Endothelial cell of umbilical vein (primary cell): ENCODE results near the gene ALKBH5. TPM values are rescaled to one million over a fixed set of nuclear protein-coding genes. Genes with fewer than 3 reads are reported as not detected.

Source experiments
- BruUV-seq: library from RNA; stranded (reverse); fragments of 400-500 nt; replicated peaks from 2 replicates; lab custom pipeline; 2021; lab: Mats Ljungman, UMichigan
- CTCF ChIA-PET: fragments of 300-600, 350-600 bp; sonication (Branson Sonifier 250); formaldehyde crosslinking; loops from one replicate; lab custom pipeline; 2021; ENCODE audit warnings: antibody characterized with exemption, inconsistent platforms; lab: Charles Lee
- POLR2A ChIA-PET: fragments of 300-600, 350-600 bp; sonication (Branson Sonifier 250); formaldehyde crosslinking; loops from one replicate; lab custom pipeline; 2021; ENCODE audit warnings: antibody characterized with exemption, inconsistent platforms; lab: Charles Lee
- DNase-seq: peaks from one replicate; pipeline ENCODE4 v3.0.0-alpha.2; 2011; ENCODE audit warnings: low read depth, low spot score
- FAIRE-seq: peaks from 2 replicates; lab custom pipeline; 2011; peaks lifted over from hg19 to GRCh38; lab: Jason Lieb, UNC
- H2AFZ ChIP-seq: 2 replicates; pipeline ENCODE4 v1.6.0; 2012; ENCODE audit warnings: low read depth, low read length, control low read depth, inconsistent platforms
- H3K27ac ChIP-seq: 2 replicates; pipeline ENCODE4 v1.5.1; 2011; ENCODE audit warnings: low read depth, mild to moderate bottlenecking, control low read depth, low read length, moderate library complexity; ENCODE audit not compliant: insufficient read depth
- H3K27me3 ChIP-seq, 2 experiments: 2 replicates each; pipeline versions ENCODE4 v1.6.0 to v1.6.1; 2011; ENCODE audit warnings: low read length in 2 of 2, mixed read lengths in 1 of 2; ENCODE audit not compliant: control insufficient read depth in 2 of 2, insufficient read depth in 2 of 2
- H3K36me3 ChIP-seq, 2 experiments: 2 replicates in 1 of 2; 3 replicates in 1 of 2; pipeline ENCODE4 v1.5.1; 2011; ENCODE audit warnings: low read length in 2 of 2, mild to moderate bottlenecking in 1 of 2, moderate library complexity in 1 of 2; ENCODE audit not compliant: control insufficient read depth in 2 of 2, insufficient read depth in 2 of 2; ENCODE audit errors: extremely low read depth in 1 of 2
- H3K4me1 ChIP-seq: 3 replicates; pipeline ENCODE4 v1.5.1; 2011; ENCODE audit warnings: mild to moderate bottlenecking, low read length; ENCODE audit not compliant: control insufficient read depth, insufficient read depth; ENCODE audit errors: extremely low read depth
- H3K4me2 ChIP-seq: 2 replicates; pipeline ENCODE4 v1.6.1; 2011; ENCODE audit warnings: low read length, control low read depth, mixed read lengths; ENCODE audit not compliant: insufficient read depth
- H3K4me3 ChIP-seq, 3 experiments: fragments of 200-600 bp in 1 of 3; sonication (generic), shearing (Covaris generic) in 1 of 3; replicated peaks in 1 of 3; 2 replicates each; pipeline ENCODE4 v1.5.1; 2011 to 2016; ENCODE audit warnings: control low read depth in 3 of 3, low read length in 3 of 3, mild to moderate bottlenecking in 2 of 3, inconsistent platforms in 1 of 3, low read depth in 1 of 3, moderate library complexity in 1 of 3; ENCODE audit not compliant: insufficient read depth in 1 of 3
- H3K79me2 ChIP-seq: 2 replicates; pipeline ENCODE4 v1.6.0; 2012; ENCODE audit warnings: low read length, inconsistent platforms; ENCODE audit not compliant: control insufficient read depth, insufficient read depth
- H3K9ac ChIP-seq: replicated peaks from 2 replicates; pipeline ENCODE3; 2011; ENCODE audit warnings: low read length, control low read depth; ENCODE audit not compliant: insufficient read depth; ENCODE audit errors: extremely low read depth
- H3K9me1 ChIP-seq: replicated peaks from 3 replicates; pipeline ENCODE4 v1.6.0; 2011; ENCODE audit warnings: mild to moderate bottlenecking, low read length; ENCODE audit not compliant: control insufficient read depth, insufficient read depth; ENCODE audit errors: extremely low read depth
- H3K9me3 ChIP-seq: replicated peaks from 2 replicates; pipeline ENCODE4 v1.5.1; 2012; ENCODE audit warnings: low read length, inconsistent platforms; ENCODE audit not compliant: control insufficient read depth, insufficient read depth
- H4K20me1 ChIP-seq: replicated peaks from 2 replicates; pipeline ENCODE3; 2011; ENCODE audit warnings: mild to moderate bottlenecking, low read length; ENCODE audit not compliant: control insufficient read depth, insufficient read depth; ENCODE audit errors: extremely low read depth
- CTCF ChIP-seq, 2 donors: IDR thresholded peaks; 1 replicate in 1 of 2; 2 replicates in 1 of 2; pipeline ENCODE4 v1.5.1; 2011; ENCODE audit warnings: low read length in 2 of 2, mild to moderate bottlenecking in 2 of 2, moderate library complexity in 2 of 2, control low read depth in 1 of 2, inconsistent platforms in 1 of 2, low read depth in 1 of 2; ENCODE audit not compliant: insufficient read depth in 1 of 2; ENCODE audit errors: extremely low read depth in 1 of 2
- EZH2 ChIP-seq: IDR thresholded peaks from 2 replicates; pipeline ENCODE4 v1.6.1; 2012; ENCODE audit warnings: borderline replicate concordance, low read depth, mild to moderate bottlenecking, moderate library complexity, low read length, inconsistent platforms; ENCODE audit not compliant: severe bottlenecking
- FOS ChIP-seq: IDR thresholded peaks from 2 replicates; pipeline ENCODE4 v1.6.1; 2011; ENCODE audit warnings: mild to moderate bottlenecking, low read length, moderate library complexity, borderline replicate concordance; ENCODE audit not compliant: insufficient read depth
- GATA2 ChIP-seq: IDR thresholded peaks from 2 replicates; pipeline ENCODE4 v1.7.0; 2011; ENCODE audit warnings: low read depth, mild to moderate bottlenecking, moderate library complexity, mixed read lengths, low read length; ENCODE audit not compliant: insufficient read length, insufficient read depth
- JUN ChIP-seq: IDR thresholded peaks from 2 replicates; pipeline ENCODE4 v1.6.1; 2011; ENCODE audit warnings: borderline replicate concordance, low read depth; ENCODE audit not compliant: insufficient read length, insufficient read depth
- MAX ChIP-seq: IDR thresholded peaks from 2 replicates; pipeline ENCODE4 v1.6.1; 2011; ENCODE audit not compliant: insufficient read depth, insufficient read length
- MYC ChIP-seq: IDR thresholded peaks from one replicate; pipeline ENCODE4 v1.6.1; 2011; ENCODE audit warnings: mild to moderate bottlenecking, low read depth, low read length
- POLR2A ChIP-seq: IDR thresholded peaks from 2 replicates; pipeline ENCODE4 v1.6.1; 2012; ENCODE audit warnings: low read depth, mild to moderate bottlenecking, control low read depth, low read length
- POLR2AphosphoS5 ChIP-seq: IDR thresholded peaks from 2 replicates; pipeline ENCODE4 v1.6.1; 2012; ENCODE audit warnings: low read depth, mild to moderate bottlenecking, control low read depth, low read length, moderate library complexity; ENCODE audit not compliant: insufficient read depth
- dilution Hi-C: fragments of 300-500 bp; cut with MboI; formaldehyde crosslinking; loops from one replicate; pipeline ENCODE4 v1.15.0; 2019; ENCODE audit warnings: low sequenced_read_pairs; ENCODE audit not compliant: extremely low pct_ligation_motif_present
- intact Hi-C: fragments of 100-400 bp; cut with micrococcal nuclease; formaldehyde crosslinking; loops from one replicate; pipeline ENCODE4 v1.10.0; 2022
- polyA plus RNA-seq, 4 experiments: library from polyadenylated mRNA; depleted of rRNA in 3 of 4; stranded (reverse) in 3 of 4; unstranded in 1 of 4; fragments of >200 nt; gene quantifications; 2 replicates each; pipeline versions ENCODE4 v1.2.1 to v1.2.3, GENCODE V29; 2011 to 2012; ENCODE audit warnings: missing spikeins in 1 of 4
- total RNA-seq: library from RNA; stranded (reverse); gene quantifications from 2 replicates; pipeline ENCODE4 v1.2.3, GENCODE V29; 2021

Gene ALKBH5
- total and polyA plus RNA-seq, 2 donors (not counting 3 experiments of a cell fraction or from before 2014, with no cell fraction given) = 55.3 to 71.0 TPM

- no peaks in the 10 kb centered on the region for H3K36me3 ChIP-seq
- H3K4me2 ChIP-seq = no peak overlapping the region
- intact Hi-C loops = no loop called here
- TF ChIP-seq MYC = no peak
- no peak for TF ChIP-seq POLR2A
- no peak for TF ChIP-seq GATA2
- TF ChIP-seq FOS = no peak
- TF ChIP-seq MAX = no peak
- no peak for TF ChIP-seq CTCF (IDR thresholded peaks at IDR 0.05; ENCODE audit: extremely low read depth in 1 of 2, insufficient read depth in 1 of 2, low read depth in 1 of 2, low read length in 2 of 2)
- TF ChIP-seq JUN = no peak
- TF ChIP-seq EZH2 = no peak
- TF ChIP-seq POLR2AphosphoS5 = no peak
- H4K20me1 ChIP-seq = no peaks in the 10 kb centered on the region
- no peak for DNase-seq
- H3K79me2 ChIP-seq = no peaks in the 10 kb centered on the region
- no peak overlapping the region for H3K27ac ChIP-seq
- dilution Hi-C loops = no loop called here
- ChIA-PET CTCF (no interaction called here), POLR2A (no interaction called here)
- no peak overlapping the region for H3K9ac ChIP-seq
- no peaks in the 10 kb centered on the region for H3K27me3 ChIP-seq
- H3K4me3 ChIP-seq = no peak overlapping the region
- BruUV-seq = no TSS peak
- no peak for FAIRE-seq
- no peak overlapping the region for H2AFZ ChIP-seq
- no peaks in the 10 kb centered on the region for H3K9me1 ChIP-seq
- no peaks in the 10 kb centered on the region for H3K4me1 ChIP-seq
- H3K9me3 ChIP-seq = no peaks in the 10 kb centered on the region
These were observed 9.9 kb upstream of the ALKBH5 start for GRCh38 chr17:18173740-18174139.
